Measurements from ENCODE around the gene NDUFB3.
"Not testable (repeated sequence)": the region's sequence is repeated elsewhere in the genome, so short reads cannot be mapped to it uniquely, and the experiment has no call there.

The NDUFB3 gene

DNA sequence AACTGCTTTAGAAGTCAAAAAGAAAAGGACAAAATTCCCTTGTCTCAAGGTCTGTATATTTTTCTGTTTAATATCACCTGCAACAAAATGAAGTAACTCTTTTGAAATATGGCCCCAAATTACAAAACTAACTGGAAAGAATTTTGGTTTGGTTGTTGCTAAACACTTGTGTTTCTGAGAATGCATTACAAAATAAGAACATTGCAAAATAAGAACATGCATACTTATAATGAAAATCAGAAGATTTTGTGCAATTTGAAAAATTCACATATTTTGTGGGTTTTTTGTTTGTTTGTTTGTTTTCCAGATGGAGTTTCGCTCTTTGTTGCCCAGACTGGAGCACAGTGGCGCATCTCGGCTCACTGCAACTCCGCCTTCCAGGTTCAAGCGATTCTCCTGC, 21.8 kb downstream of the NDUFB3 start:
- no peak for DNase-seq (ENCODE audit: low read depth, low spot score)

DNA sequence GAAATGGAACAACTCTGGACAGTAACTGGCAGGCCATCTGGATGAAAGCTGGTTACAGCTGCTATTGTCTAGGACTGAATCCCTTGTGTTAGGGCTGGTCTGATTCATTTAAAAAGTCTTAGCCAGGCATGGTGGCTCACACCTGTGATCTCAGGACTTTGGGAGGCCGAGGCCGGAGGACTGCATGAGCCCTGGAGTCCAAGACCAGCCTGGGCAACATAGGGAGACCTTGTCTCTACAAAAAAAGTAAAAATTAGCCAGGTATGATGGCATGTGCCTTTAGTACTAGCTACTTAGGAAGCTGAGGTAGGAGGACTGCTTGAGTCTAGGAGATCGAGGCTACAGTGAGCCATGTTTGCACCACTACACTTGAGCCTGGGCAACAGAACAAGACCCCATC, 28.7 kb downstream of the NDUFB3 start:
- no peak for DNase-seq (ENCODE audit: low read depth, low spot score)

DNA sequence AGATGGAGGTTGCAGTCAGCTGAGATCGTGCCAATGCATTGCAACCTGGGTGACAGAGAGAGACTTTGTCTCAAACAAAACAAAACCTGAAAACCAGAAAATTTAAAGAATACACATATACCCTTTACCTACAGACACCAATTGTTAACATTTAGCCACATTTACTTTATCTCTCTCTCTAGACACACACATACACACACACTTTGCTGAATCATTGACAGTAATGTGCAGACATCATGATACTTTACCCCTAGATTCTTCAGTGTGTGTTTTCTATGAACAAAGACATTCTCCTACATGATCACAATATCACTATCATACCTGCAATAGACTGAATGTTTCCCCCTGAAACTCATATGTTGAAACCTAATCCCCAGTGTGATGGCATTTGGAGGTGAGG, 34.0 kb downstream of the NDUFB3 start:
- no peak for DNase-seq (ENCODE audit: low read depth, low spot score)

DNA sequence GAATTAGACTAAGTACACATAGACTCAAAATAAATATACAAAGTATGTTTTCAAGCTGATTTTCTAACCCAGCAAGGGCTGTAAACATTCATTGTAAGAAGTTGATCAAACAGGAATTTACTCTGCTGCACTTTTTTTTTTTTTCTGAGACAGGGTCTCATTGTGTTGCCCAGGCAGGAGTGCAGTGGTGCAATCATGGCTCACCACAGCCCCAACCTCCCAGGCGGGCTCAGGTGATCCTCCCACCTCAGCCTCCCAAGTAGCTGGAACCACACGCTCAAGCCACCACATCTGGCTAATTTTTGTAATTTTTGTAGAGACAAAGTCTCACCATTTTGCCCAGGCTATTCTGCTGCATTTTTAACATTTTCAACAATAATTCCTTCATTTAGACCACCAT, 35.8 kb downstream of the NDUFB3 start:
- DNase-seq (ENCODE audit: low read depth, low spot score) = no peak

DNA sequence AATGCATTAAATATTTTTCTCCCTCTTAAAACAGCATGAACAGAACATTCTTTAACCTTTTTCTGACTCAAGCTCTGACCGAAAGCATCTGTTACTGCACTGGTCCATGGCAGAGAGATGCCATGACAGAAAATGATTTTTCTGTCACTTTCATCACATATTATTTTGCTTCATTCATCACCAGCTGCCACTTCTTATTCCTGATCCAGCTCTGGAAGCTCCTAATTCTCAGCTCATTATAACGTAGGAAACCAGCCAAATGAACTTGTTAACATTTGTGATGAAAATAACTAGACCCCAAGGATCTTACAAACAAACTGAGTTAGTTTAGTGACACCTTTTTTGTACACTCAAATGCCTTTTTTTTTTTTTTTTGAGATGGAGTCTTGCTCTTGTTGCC, 36.5 kb downstream of the NDUFB3 start:
- no peak for DNase-seq (ENCODE audit: low read depth, low spot score)

DNA sequence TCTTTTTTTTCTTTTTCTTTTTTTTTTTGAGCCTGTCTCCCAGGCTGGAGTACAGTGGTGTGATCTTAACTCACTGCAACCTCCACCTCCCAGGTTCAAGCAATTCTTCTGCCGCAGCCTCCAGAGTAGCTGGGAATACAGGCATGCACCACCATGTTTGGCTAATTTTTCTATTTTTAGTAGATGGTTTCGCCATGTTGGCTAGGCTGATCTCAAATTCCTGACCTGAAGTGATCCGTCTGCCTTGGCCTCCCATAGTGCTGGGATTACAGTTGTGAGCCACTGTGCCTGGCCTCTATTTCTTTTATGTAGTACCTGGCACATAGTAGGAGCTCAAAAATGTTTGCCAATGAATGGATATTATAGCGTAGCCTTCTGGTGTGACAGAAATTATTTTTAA, 37.4 kb downstream of the NDUFB3 start:
- DNase-seq (ENCODE audit: low read depth, low spot score) = no peak

DNA sequence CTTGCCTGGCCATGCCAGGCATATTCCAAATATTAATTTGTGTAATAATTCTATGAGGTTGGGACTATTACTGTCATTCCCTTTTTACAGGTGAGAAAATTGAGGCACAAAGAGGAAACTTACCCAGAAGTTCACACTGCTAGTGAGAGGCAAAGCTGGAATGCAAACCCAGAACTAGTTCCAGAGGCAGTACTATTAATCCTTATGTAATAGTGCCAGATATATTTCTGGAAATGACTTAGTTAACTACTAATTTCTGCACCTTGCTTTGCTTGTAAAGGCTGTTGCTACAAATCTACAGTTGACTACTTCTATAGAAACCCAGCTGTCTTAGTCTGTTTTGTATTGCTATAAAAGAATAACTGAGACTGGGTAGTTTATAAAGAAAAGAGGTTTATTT, 38.8 kb downstream of the NDUFB3 start:
- DNase-seq (ENCODE audit: low read depth, low spot score) = no peak

DNA sequence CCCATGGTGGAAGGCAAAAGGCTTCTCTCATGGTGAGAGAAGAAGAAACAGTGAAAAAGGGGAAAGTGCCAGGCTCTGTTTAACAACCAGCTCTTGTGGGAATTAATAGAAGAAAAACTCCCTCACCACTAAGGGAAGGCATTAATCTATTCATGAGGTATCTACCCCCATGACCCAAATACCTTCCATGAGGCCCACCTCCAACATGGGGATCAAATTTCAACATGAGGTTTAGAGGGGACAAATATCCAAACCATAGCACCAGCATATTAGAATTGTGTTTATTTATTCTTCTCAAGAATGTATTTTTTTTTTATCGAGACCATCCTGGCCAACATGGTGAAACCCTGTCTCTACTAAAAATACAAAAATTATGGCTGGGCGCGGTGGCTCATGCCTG, 39.3 kb downstream of the NDUFB3 start:
- no peak for DNase-seq (ENCODE audit: low read depth, low spot score)

DNA sequence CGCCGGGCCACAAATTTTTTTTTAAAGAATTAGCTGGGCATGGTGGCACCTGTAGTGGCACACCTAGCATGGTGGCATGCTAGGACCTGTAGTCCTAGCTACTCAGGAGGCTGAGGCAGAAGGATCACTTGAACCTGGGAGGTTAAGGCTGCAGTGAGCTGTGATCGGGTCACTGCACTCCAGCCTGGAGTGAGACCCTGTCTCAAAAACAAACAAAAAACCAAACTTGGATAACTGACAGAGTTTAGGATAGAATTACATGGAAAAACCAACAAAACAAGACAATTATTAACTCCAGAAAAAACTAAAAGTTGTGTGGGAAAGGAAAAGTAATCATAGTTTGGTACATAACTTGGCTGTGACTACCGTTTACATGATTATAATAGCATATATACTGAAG, 42.5 kb downstream of the NDUFB3 start:
- no peak for DNase-seq (ENCODE audit: low read depth, low spot score)

DNA sequence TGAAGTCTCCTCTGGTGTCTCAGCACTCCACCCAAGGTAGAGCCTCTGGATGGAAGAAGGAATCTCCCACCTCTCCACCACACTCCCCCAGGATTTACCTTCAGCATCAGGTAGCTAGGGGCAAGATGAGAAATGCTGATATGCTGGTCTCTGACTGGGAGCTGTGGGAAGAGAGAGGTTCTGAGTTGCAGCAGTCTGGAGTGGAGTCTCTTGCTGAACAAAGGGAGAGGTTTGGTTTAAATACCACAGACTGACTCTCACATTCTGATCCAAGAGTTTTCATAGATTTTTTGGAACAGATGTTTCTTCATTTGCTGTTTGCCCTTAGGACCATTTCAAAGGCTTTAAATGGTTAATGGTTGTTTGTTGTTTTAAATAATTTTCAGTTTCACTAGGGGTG, 43.0 kb downstream of the NDUFB3 start:
- no peak for DNase-seq (ENCODE audit: low read depth, low spot score)

DNA sequence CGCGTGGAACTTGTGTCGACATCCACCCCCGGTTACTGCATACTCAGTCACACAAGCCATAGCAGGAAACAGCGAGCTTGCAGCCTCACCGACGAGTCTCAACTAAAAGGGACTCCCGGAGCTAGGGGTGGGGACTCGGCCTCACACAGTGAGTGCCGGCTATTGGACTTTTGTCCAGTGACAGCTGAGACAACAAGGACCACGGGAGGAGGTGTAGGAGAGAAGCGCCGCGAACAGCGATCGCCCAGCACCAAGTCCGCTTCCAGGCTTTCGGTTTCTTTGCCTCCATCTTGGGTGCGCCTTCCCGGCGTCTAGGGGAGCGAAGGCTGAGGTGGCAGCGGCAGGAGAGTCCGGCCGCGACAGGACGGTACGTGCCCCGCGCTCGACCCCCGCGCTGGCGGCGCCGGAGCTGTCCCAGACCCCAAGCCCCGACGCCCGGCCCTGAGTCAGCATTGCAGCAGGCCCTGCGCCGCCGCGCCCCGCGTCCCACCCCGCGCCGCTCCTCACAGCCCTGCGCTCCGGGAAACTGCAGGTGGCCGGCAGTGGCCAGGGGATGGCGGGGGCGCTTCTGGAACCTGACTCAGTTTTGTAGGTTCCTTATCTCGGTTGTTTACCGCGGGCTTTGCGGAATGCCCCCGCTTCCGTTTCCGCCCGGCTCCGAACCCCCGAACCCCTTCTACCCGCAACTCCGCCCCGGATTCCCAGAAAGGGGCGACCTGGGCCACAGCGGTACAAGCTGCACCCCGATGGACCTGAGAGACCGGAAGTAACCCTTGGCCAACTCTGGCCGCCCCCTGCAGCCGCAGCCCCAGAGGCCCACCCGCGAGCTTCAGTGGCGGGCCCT, 44.5 kb downstream of the NDUFB3 start, which contains the start of gene CFLAR:
Gene CFLAR, plus strand, starts transcription at position 50 of the 844 bp plus-strand sequence. CDS start 13,702 bp downstream, outside the sequence.
- DNase-seq (ENCODE audit: low read depth, low spot score) = no peak

DNA sequence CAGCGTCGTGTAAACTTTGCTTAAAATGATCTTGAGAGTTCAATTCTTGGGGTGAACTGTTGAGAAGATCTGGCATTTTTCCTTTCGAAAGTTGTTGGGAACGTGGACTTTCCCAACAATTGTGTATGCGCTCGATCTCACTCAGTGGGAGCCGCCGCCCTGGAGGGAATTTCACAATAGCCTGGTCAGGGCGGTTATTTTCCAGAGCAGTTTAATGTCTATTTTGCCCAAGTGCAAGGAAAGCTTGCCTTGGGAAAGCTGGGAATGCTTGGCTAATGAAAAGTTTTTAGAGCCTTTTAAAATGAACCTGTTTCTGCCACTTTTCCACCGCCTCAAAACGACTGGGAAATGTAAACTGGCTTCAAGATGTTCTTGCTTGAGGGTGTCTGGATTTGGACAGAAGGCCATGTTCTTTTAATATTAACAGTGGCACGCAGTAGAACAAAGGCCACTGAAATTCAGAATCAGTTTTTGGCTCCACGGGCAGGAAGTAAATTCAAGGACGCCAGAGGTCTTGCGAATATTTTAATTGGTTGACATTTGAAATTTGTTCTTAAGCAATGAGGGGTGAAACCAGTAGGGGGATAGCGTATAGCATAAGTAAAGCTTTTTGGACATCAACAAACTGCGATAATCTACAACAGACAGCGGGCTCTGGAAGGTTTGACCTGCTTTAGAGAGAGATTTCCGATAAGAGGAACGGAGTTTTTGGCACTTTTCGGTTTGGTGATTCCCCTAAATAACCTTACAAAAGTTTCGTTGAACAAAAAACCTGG, 45.3 kb downstream of the NDUFB3 start:
- no peak for DNase-seq (ENCODE audit: low read depth, low spot score)

DNA sequence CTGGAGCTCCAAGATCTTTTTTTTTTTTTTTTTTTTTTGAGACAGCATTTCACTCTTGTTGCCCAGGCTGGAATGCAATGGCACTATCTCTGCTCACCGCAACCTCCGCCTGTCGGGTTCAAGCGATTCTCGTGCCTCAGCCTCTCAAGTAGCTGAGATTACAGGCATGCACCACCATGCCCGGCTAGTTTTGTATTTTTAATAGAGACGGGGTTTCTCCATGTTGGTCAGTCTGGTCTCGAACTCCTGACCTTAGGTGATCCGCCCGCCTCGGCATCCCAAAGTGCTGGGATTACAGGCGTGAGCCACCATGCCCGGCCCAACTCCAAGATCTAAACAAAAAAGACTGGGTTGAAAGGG, 45.9 kb downstream of the NDUFB3 start:
- DNase-seq (ENCODE audit: low read depth, low spot score) = not testable (repeated sequence)

DNA sequence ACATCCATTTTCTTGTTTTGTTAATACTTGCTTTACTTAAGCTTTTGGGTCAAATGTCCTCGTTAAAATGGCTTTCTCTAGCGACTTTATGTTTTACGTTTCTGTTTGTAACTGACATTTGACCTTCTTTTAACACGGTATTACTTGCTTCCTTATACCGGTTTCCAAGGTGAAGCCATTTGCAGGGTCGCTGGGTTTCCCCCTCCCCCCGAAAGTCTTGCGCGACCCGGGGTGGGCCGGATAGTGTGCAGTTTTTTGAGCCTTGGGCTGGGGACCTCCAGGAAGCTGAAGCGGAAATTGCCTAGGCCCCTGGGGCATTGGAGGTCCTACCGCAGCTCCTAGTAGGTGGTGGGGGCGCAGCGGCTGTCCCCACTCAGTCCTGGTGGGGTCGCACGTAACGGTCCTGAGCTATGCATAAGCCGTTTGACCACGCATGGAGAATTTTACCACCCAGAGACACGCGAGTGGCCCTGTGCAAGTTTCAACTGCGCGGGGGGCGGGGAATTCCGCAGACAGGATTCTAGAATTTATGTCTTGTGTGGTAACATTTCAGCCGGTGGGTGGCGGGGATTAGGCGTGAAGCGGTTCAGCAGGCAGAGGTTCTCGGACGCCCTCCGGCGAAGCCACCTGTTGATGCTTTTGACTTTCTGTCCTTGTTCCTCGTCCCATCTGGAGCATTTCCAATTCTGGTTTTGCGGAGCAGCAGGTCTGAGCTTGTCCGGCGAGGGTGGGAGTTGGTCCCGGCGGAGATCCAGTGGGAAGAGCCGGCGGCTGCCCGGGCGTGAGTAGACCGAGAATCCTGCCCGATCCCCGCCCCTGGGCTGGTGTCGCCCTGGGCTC, 46.5 kb downstream of the NDUFB3 start:
- no peak for DNase-seq (ENCODE audit: low read depth, low spot score)

DNA sequence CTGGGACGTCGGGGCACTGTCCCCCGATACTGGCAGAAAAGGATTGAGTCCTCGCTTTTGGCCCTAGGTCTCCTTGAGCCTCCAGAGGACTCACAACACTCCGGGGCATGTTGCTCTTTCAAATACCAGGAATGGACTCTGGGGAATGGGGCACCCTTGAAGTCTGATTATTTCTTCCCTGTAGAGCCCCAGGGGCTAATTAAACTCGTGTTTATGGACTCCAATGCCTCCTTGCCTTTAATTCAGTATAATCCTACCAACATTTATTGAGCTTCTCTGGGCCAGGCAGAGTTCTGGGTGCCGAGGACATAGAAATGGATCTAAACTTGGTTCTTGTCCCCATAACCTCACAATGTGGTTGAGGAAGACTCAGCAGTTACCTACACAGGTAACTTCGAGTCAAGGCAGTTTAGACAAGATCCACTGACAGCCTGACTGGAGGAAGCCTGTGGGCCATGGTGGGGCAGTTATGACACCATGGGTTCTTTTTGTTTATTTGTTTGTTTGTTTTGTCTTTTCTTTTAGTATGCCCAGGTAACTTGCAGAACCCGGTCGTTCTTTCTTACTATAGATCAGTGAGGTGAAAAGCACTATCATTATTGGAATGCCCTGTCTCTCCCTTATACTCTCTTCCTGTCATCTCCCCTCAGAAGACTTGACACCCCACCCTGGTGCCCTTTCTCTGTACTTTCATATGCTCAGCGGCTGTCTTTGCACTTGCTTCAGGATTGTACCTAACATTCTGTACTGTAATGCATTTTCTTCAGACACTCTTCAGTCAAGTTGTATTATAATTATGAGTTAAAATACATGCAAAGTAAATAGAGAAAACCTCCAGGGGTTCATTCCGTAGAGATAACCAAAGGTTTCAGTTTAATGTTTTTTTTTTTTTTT, 47.4 kb downstream of the NDUFB3 start:
- DNase-seq (ENCODE audit: low read depth, low spot score) = no peak

DNA sequence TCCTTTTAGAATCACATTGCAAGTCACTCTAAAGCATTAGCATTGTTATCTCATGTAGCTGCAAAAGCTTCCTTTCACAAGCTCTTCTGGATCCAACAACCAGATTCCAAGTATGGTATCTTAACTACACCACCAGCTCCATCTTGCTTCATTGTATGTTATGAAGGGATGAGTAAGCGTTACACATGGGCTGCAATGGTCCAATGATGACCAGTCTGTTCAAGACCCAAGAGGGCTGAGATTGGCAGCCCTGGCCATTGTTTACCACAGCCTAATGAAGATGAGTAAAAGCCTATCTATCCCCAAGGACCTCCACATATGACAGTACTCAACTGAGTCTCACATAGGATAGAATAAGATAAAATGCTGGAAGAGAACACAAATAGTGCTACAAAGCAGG, 50.5 kb downstream of the NDUFB3 start:
- DNase-seq (ENCODE audit: low read depth, low spot score) = no peak

DNA sequence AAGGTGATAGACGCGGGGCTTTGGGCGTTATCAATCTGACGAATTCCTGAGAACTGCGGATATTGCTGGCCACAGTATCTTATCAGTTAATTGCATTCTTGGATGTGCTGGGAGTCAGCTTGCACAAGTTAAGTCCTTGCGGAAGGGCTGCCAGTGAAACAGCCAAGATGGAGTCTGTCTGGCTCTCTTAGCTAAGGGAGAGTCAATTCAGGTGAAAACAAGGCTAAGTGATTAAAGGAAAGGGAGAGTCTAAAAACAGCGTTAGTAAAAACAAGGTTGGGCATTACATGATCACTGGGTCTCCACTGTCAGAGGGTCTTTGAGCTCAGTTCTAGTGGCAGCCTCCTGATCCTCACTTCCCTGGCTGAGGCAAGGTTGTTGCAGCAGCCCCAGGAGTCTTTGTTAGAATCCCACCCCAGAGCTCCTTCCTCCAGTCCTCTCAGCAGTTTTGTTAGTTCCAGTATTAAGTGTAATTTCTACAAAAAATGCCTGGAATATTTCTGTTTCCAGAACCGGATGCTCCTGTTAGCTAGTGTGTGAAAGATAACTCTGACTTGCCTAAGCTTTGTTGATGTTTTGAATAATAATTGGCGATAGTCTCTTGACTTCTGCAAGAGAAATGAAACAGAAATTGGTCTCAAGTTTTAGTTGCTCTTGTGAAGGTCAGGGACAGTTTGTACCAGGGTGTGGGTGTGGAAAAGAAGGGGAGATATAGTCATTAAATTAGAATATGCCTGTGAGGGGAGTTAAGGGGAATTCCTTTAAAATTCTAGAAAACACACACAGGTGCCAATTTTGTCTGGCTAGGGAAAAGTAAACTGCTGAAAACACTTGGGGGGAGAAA, 54.7 kb downstream of the NDUFB3 start:
- no peak for DNase-seq (ENCODE audit: low read depth, low spot score)

DNA sequence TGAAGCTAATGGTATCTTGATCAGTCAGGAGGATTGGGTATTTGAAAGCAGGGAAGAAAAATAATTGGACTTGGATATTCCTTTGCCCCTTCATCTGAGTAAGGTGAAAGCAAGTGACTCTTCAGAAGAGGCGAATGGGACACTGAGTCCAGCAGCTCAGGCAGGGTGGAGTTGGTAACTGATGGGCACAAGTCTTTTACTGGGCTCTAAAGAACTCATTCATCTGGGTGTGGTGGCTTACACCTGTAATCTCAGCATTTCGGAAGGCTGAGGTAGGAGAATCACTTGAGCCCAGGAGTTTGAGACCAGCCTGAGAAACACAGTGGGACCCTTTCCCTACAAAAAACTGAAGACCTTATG, 55.3 kb downstream of the NDUFB3 start:
- DNase-seq (ENCODE audit: low read depth, low spot score) = no peak

DNA sequence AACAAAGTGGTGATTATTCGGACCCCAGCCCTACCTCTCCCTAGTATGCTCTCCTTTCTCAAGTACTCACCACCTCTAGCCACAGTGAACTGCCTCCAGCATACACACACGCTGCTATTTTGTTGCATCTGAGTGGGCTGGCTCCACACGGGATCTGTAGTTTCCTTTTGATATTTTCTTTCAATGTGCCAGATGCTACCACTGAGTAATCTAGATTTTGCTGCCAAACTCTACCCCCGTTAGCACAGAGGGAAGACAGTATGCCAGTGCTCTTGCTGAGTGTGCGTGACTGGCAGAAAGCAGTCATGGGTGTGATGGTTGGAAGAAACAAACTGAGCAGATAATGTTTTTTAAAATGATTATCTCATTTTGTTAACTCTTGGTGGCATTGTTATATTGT, 55.8 kb downstream of the NDUFB3 start:
- DNase-seq (ENCODE audit: low read depth, low spot score) = no peak

DNA sequence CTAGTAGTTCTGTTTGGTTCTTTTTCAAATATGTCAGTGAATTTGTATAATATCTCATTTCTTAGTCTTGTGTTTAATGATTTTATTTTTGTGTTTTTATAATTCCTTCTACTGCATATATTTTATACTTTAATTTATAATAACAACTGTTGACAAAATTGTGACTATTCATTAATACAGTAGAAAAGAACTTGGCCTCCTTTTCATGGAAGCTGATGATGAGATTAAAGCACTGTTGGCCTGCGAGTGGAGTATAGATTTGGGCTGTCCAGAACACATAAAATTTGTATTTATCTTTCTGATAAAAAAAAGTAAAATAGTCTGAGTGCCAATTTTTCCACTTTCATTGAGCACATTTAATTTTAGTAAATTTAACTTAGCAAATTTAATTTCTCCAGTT, 56.2 kb downstream of the NDUFB3 start:
- no peak for DNase-seq (ENCODE audit: low read depth, low spot score)

Measured in smooth muscle cell of the brain vasculature (primary cell).